ENCODE measurements around the gene SIK2. TPM values are rescaled to one million over a fixed set of nuclear protein-coding genes. Genes with fewer than 3 reads are reported as not detected.

The SIK2 gene
- total RNA-seq, 1 experiment from 2014 or later: 13.0 TPM

- DNase-seq (ENCODE audit: low read depth, low spot score) (no peak), ATAC-seq (no peak)
- no peak overlapping the region for H2AFZ ChIP-seq (ENCODE audit: low read depth, low read length, poor library complexity, severe bottlenecking)
- no peaks in the 10 kb centered on the region for H3K4me1 ChIP-seq (ENCODE audit: control insufficient read depth in 1 of 2, insufficient read depth in 2 of 2, low read length in 2 of 2)
- H3K36me3 ChIP-seq (ENCODE audit: control insufficient read depth in 1 of 2, insufficient read depth in 2 of 2, low read length in 2 of 2): no peaks in the 10 kb centered on the region
- H3K9me2 ChIP-seq (ENCODE audit: insufficient read depth): no peaks in the 10 kb centered on the region
- no peaks in the 10 kb centered on the region for H3K9me3 ChIP-seq (ENCODE audit: control insufficient read depth in 1 of 2, insufficient read depth in 1 of 2, low read depth in 1 of 2, low read length in 2 of 2)
- H3K4me3 ChIP-seq (replicated peaks in 1 of 2; ENCODE audit: low read depth in 1 of 2, low read length in 2 of 2): no peak overlapping the region
- no TSS peak for BruUV-seq (replicated peaks)
- no peak overlapping the region for H3K9ac ChIP-seq (ENCODE audit: low read length)
- H3K4me2 ChIP-seq (ENCODE audit: low read length): no peak overlapping the region
- no peaks in the 10 kb centered on the region for H3K27me3 ChIP-seq (ENCODE audit: insufficient read depth, low read length)
- ChIA-PET POLR2A (no interaction called here), CTCF (no interaction called here), RAD21 (ENCODE audit: low non-redundant PET in 1 of 2, low total read pairs in 2 of 2, uncharacterized antibody in 2 of 2, unreplicated experiment in 2 of 2) (no interaction called here)
- intact Hi-C loops (cut with micrococcal nuclease): loop anchor here (10.0 kb wide), 1 partner anchor 1715 kb away; no protein-coding TSS in a partner anchor
- no peaks in the 10 kb centered on the region for H3K79me2 ChIP-seq (ENCODE audit: insufficient read depth, low read length)
- TF ChIP-seq YY1 (IDR thresholded peaks at IDR 0.05; ENCODE audit: extremely low read depth, insufficient replicate concordance, low read depth, low read length) (no peak), JUND (IDR thresholded peaks at IDR 0.05) (no peak), EGR1 (IDR thresholded peaks at IDR 0.05; ENCODE audit: low read depth) (no peak), CBX3 (IDR thresholded peaks at IDR 0.05; ENCODE audit: low read depth) (no peak), POLR2AphosphoS5 (IDR thresholded peaks at IDR 0.05; ENCODE audit: low read depth, low read length) (no peak), ZFX (IDR thresholded peaks at IDR 0.05) (no peak), SRF (IDR thresholded peaks at IDR 0.05; ENCODE audit: low read depth) (no peak), CTCF (IDR thresholded peaks at IDR 0.05 in 2 of 3, conservative IDR thresholded peaks at IDR 0.05 in 1 of 3; ENCODE audit: borderline replicate concordance in 1 of 3, insufficient read depth in 1 of 3, low read depth in 2 of 3, low read length in 2 of 3) (no peak), ELF1 (IDR thresholded peaks at IDR 0.05; ENCODE audit: borderline replicate concordance, low read depth) (no peak), POLR2A (IDR thresholded peaks at IDR 0.05; ENCODE audit: borderline replicate concordance, extremely low read depth, insufficient read depth, insufficient read length) (no peak), ZNF274 (IDR thresholded peaks at IDR 0.05; ENCODE audit: low read depth, low read length) (no peak), EZH2phosphoT487 (IDR thresholded peaks at IDR 0.05; ENCODE audit: borderline replicate concordance) (no peak), SP1 (IDR thresholded peaks at IDR 0.05; ENCODE audit: low read depth) (no peak), TCF7L2 (IDR thresholded peaks at IDR 0.05; ENCODE audit: borderline replicate concordance, extremely low read depth, insufficient read depth, insufficient read length) (no peak), FOSL1 (IDR thresholded peaks at IDR 0.05; ENCODE audit: low read depth) (no peak), RAD21 (IDR thresholded peaks at IDR 0.05; ENCODE audit: low read depth) (no peak)
- TF ChIP-seq, protein P1, sequence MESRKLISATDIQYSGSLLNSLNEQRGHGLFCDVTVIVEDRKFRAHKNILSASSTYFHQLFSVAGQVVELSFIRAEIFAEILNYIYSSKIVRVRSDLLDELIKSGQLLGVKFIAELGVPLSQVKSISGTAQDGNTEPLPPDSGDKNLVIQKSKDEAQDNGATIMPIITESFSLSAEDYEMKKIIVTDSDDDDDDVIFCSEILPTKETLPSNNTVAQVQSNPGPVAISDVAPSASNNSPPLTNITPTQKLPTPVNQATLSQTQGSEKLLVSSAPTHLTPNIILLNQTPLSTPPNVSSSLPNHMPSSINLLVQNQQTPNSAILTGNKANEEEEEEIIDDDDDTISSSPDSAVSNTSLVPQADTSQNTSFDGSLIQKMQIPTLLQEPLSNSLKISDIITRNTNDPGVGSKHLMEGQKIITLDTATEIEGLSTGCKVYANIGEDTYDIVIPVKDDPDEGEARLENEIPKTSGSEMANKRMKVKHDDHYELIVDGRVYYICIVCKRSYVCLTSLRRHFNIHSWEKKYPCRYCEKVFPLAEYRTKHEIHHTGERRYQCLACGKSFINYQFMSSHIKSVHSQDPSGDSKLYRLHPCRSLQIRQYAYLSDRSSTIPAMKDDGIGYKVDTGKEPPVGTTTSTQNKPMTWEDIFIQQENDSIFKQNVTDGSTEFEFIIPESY (IDR thresholded peaks at IDR 0.05; ENCODE audit: extremely low read depth, insufficient replicate concordance, low read length): no peak
- TF ChIP-seq, protein P2, sequence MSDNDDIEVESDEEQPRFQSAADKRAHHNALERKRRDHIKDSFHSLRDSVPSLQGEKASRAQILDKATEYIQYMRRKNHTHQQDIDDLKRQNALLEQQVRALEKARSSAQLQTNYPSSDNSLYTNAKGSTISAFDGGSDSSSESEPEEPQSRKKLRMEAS (IDR thresholded peaks at IDR 0.05): no peak
- TF ChIP-seq, protein P3, sequence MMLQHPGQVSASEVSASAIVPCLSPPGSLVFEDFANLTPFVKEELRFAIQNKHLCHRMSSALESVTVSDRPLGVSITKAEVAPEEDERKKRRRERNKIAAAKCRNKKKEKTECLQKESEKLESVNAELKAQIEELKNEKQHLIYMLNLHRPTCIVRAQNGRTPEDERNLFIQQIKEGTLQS (IDR thresholded peaks at IDR 0.05): no peak
- no peak overlapping the region for H3K27ac ChIP-seq (ENCODE audit: low read depth, low read length)
- no peaks in the 10 kb centered on the region for H4K20me1 ChIP-seq (ENCODE audit: insufficient read depth)
Observed at GRCh38 chr11:111569476-111569875, 32.8 kb upstream of the SIK2 start.

Data from HCT116 (cell line).